ENCODE data around the gene SLCO4A1. TPM values are rescaled to one million over a fixed set of nuclear protein-coding genes. Genes with fewer than 3 reads are reported as not detected.

SLCO4A1 gene
- total and polyA plus RNA-seq, 2 donors: 1.4 to 24.8 TPM

- 91% methylated on average over 10 of the region's 10 CpGs for WGBS
- DNase-seq (ENCODE audit: extremely low spot score): no peak
- Histone ChIP-seq H3K4me1 (ENCODE audit: insufficient read depth) (no peaks in the 10 kb centered on the region), H3K36me3 (ENCODE audit: insufficient read depth) (no peaks in the 10 kb centered on the region), H3K27ac (ENCODE audit: low read depth) (no peak overlapping the region), H3K4me3 (ENCODE audit: low read depth, low read length) (no peak overlapping the region)
Measured at GRCh38 chr20:62715201-62715600, 72.9 kb downstream of the SLCO4A1 start.

GRCh38 chr20:62716198-62716940 lies 74.1 kb downstream of the SLCO4A1 start:
- WGBS: 70% methylated on average over 30 of the region's 30 CpGs
- no peak for DNase-seq (ENCODE audit: extremely low spot score)
- Histone ChIP-seq H3K4me1 (ENCODE audit: insufficient read depth) (no peaks in the 10 kb centered on the region), H3K36me3 (ENCODE audit: insufficient read depth) (no peaks in the 10 kb centered on the region), H3K27ac (ENCODE audit: low read depth) (no peak overlapping the region), H3K4me3 (ENCODE audit: low read depth, low read length) (no peak overlapping the region)

GRCh38 chr20:62716941-62717310 lies 74.6 kb downstream of the SLCO4A1 start:
- WGBS: 92% methylated on average over 11 of the region's 11 CpGs
- no peak for DNase-seq (ENCODE audit: extremely low spot score)
- no peaks in the 10 kb centered on the region for H3K36me3 ChIP-seq (ENCODE audit: insufficient read depth)
- H3K27ac ChIP-seq (ENCODE audit: low read depth): no peak overlapping the region
- no peak overlapping the region for H3K4me3 ChIP-seq (ENCODE audit: low read depth, low read length)
- no peaks in the 10 kb centered on the region for H3K4me1 ChIP-seq (ENCODE audit: insufficient read depth)

GRCh38 chr20:62717933-62718332 lies 75.6 kb downstream of the SLCO4A1 start:
- WGBS: 55% methylated on average over 18 of the region's 18 CpGs
- H3K36me3 ChIP-seq (ENCODE audit: insufficient read depth): no peaks in the 10 kb centered on the region
- H3K4me1 ChIP-seq (ENCODE audit: insufficient read depth): no peaks in the 10 kb centered on the region
- no peak overlapping the region for H3K27ac ChIP-seq (ENCODE audit: low read depth)
- no peak overlapping the region for H3K4me3 ChIP-seq (ENCODE audit: low read depth, low read length)
- DNase-seq (ENCODE audit: extremely low spot score): no peak

GRCh38 chr20:62718546-62718945 lies 76.2 kb downstream of the SLCO4A1 start:
- DNase-seq (ENCODE audit: extremely low spot score): no peak
- WGBS: 58% methylated on average over 12 of the region's 12 CpGs
- no peaks in the 10 kb centered on the region for H3K4me1 ChIP-seq (ENCODE audit: insufficient read depth)
- H3K27ac ChIP-seq (ENCODE audit: low read depth): no peak overlapping the region
- H3K36me3 ChIP-seq (ENCODE audit: insufficient read depth): no peaks in the 10 kb centered on the region
- H3K4me3 ChIP-seq (ENCODE audit: low read depth, low read length): no peak overlapping the region

- Histone ChIP-seq H3K4me3 (ENCODE audit: low read depth, low read length) (no peak overlapping the region), H3K36me3 (ENCODE audit: insufficient read depth) (no peaks in the 10 kb centered on the region), H3K4me1 (ENCODE audit: insufficient read depth) (no peaks in the 10 kb centered on the region), H3K27ac (ENCODE audit: low read depth) (no peak overlapping the region)
- 84% methylated on average over 12 of the region's 12 CpGs for WGBS
- DNase-seq (ENCODE audit: extremely low spot score): no peak
Measured at GRCh38 chr20:62719250-62719935, 77.1 kb downstream of the SLCO4A1 start.

Other genes starting within 250 kb of the SLCO4A1 start
- gene CABLES2, start 235.2 kb upstream of the SLCO4A1 start, total RNA-seq: 2.1 TPM
- gene CABLES2, start 235.2 kb upstream of the SLCO4A1 start, polyA plus RNA-seq: 5.7 TPM
- gene RBBP8NL, start 215.0 kb upstream of the SLCO4A1 start, total RNA-seq: 0.69 TPM
- 1.1 TPM for gene RBBP8NL, start 215.0 kb upstream of the SLCO4A1 start, polyA plus RNA-seq
- gene GATA5, start 166.5 kb upstream of the SLCO4A1 start, total RNA-seq: 6.6 TPM
- 27.4 TPM for gene GATA5, start 166.5 kb upstream of the SLCO4A1 start, polyA plus RNA-seq
- 0.05 TPM for gene NTSR1, start 66.3 kb downstream of the SLCO4A1 start, total RNA-seq
- gene NTSR1, start 66.3 kb downstream of the SLCO4A1 start, polyA plus RNA-seq: 0.34 TPM
- 9.5 TPM for gene MRGBP, start 154.0 kb downstream of the SLCO4A1 start, total RNA-seq
- 10.6 TPM for gene MRGBP, start 154.0 kb downstream of the SLCO4A1 start, polyA plus RNA-seq
- 18.7 TPM for gene OGFR, start 162.3 kb downstream of the SLCO4A1 start, total RNA-seq
- 47.2 TPM for gene OGFR, start 162.3 kb downstream of the SLCO4A1 start, polyA plus RNA-seq
- gene COL9A3, start 174.5 kb downstream of the SLCO4A1 start, total RNA-seq: 101 TPM
- gene COL9A3, start 174.5 kb downstream of the SLCO4A1 start, polyA plus RNA-seq: 9.8 TPM
- gene TCFL5, start 219.3 kb downstream of the SLCO4A1 start, total RNA-seq: 21.0 TPM
- gene TCFL5, start 219.3 kb downstream of the SLCO4A1 start, polyA plus RNA-seq: 10.7 TPM

Data from urinary bladder (tissue), 4 donors.